Islet precursor cell (in vitro differentiated cells): ENCODE results near the gene OTULINL.
A peak's percentile ranks its signal among the peaks of the same experiment; 100 is the strongest.

Experiments
- DNase-seq: peaks from one replicate; pipeline ENCODE4 v3.0.0-alpha.2; 2018

Gene OTULINL

GRCh38 chr5:14577971-14578370 lies 3.6 kb upstream of the OTULINL start:
- DNase-seq = no peak

DNA sequence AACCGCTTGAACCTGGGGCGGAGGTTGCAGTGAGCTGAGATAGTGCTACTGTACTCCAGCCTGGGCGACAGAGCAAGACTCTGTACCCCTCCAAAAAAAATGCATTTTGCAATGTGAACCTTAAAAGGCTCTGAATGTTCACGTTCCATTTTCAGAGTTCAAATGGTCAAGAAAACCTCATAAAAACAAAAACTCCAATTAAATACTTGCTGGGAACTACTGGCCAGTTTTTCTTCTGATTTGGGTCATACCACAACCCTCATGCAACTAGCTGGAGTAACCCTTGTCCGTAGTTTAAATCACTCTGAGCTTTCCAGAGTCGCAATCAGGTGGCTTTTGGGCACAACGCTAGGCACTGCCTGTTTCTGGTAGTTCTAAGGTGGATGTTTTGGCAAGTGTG lies 2.3 kb upstream of the OTULINL start:
- DNase-seq = no peak

DNA sequence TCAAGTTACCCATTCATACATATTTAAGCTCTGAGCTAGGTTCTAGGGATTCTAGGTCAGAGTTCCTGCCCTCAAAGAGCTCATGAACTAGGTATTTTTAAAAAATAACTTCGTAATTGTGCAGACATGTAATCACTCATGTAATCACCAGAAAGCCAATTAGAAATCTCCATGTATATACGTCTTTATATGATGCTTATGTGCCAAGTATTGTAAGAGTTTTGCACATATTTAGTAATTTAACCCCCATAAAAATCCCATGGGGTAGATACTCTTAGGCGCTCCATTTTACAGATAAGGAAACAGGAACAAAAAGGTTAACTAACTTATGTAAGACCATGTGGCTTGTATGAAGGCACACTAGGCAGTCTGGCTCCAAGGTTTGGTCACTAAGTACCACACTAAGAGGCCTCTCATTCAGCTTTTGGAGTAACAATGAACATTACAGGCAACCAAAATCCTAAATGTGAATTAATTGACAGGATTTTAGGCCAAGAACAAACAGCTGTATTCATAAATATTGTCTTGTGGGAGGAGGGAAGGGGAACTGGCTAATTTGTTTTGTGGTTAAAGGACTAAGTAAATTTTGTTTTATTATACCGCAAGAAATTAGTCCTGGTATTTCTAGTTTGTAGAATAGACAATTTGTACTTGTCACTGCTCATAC lies 1.7 kb upstream of the OTULINL start:
- no peak for DNase-seq

- DNase-seq = no peak
Measured at GRCh38 chr5:14580398-14581034, 1.1 kb upstream of the OTULINL start.

GRCh38 chr5:14581891-14582796 lies 552 bp downstream of the OTULINL start:
- peak; percentile 85 for DNase-seq

GRCh38 chr5:14582797-14583137 lies 1.2 kb downstream of the OTULINL start:
- DNase-seq = no peak

GRCh38 chr5:14584848-14585247 lies 3.3 kb downstream of the OTULINL start:
- DNase-seq = no peak

DNA sequence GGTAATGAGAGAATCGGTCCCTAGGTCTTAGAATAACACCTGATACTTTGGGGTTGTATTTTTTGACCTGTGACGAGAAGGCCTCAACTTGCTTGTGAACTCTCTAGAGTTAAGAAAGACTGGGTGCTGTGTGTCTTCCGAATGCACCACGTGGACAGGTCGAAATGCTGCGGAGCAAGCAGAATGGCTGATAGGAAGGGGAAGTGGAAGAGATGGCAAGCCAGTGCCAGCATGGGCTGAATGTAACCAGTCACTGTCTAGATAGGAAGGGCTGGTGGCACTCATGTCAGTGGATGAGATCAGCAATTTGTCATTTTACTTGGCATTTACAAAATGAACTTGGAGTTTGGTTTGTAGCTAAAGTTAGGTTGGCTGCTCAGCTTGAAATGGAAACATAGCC lies 5.6 kb downstream of the OTULINL start:
- no peak for DNase-seq

- no peak for DNase-seq
Measured at GRCh38 chr5:14588145-14588544, 6.6 kb downstream of the OTULINL start.

DNA sequence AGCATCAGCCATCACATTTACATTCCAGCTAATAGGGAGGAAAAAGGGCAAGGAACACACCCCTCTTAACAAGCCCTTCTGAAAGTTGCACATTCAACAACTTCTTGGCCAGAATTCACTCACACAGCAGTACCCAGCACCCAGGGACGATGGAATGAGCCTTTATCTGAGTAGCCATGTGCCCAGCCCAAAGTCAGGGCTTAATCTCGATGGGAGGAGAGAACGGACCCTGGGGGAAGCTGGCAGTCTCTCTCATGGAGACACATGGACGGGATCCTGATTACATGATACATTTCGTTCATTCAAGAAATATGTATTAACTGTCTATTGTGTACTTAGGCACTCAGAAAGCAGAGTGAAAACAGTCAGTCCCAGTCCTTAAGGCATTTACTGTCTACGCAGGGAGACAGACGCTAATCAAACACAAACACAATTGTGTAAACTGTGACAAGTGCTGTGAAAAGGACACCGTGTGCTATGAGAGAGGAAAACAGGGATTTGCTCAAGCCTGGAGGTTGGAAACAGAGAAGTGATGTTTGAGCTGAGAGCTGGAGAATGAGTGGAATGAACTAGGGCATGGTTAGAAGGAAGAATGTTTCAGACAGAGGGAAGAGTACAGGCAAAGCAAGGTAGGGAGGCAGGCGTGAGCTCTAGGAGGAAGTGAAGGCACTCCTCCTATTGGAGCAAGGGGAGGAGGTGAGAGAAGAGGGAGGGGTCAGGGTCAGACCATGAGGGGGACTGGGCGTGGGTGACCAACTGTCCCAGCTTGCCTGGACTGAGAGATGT lies 7.4 kb downstream of the OTULINL start:
- no peak for DNase-seq

DNA sequence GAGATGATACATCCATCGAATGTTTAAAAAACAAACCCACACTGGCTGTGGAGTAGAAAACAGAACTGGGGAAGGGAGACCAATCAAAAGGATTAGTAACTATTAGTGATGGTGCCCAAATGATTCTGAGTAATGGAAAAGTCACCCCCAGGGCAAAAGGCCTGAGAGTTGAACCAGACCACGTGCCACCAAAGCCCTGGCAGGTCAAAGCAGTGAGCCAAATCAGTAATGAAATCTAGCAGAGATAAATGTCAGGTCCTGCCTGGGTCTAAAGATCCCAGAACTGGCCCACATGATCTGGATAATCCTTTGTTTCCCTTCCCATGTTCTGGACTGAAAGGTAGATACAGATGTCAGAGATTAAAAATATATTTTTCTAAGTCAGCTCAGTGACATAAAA lies 9.4 kb downstream of the OTULINL start:
- DNase-seq = no peak

DNA sequence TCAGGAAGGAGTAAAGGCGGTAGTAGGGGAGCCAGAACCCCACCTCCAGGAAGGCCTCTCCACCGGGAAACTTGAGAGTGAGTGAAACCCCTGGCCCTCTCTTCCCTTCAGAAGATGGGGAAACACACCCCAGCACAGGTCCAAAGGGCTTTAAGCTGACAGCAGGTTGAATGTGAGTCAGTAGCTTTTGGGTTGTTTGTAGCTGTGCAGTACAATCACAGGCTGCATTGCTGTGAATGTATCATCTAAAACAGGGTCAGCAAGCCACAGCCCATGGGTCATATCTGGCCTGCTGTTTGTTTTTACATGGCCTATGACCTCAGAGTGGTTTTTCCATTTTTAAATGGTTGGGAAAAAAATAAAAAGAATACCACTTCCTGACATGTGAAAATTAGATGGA lies 10.0 kb downstream of the OTULINL start:
- DNase-seq = no peak

GRCh38 chr5:14593326-14594021 lies 11.9 kb downstream of the OTULINL start:
- no peak for DNase-seq

DNA sequence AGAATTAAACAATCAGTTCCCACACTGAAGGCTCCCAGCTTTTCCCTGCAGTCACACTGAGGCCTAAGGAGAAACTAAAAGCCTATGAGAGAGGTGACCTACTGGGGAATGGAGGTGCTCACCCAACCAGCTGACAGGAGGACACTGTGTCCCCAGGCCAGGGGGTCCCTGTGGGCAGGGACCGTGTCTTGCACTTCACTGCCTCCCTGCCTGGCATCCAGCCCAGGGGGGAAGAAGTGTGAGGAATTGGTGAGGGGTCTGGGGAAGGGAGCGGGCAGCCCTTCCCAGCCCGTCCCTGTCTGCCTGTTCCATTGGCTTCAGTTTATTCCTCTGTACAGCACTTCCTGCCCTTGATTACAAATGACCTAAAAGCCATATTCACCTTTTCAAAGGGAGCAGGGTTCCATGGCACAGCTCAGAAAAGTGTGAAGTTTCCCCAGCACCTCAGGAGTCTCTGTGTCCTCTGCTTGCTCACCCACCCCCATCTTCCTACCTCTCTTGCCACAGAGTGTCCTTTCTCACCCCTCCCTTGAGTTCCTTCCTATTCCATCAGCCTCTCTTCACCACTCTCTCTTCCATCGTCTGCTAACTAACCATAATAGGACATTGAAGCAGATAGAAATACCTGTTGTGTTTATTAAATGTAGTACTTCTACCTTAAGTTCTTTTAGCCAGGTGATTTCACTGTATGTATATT lies 12.9 kb downstream of the OTULINL start:
- no peak for DNase-seq

- no peak for DNase-seq
Measured at GRCh38 chr5:14595189-14595588, 13.6 kb downstream of the OTULINL start.

DNA sequence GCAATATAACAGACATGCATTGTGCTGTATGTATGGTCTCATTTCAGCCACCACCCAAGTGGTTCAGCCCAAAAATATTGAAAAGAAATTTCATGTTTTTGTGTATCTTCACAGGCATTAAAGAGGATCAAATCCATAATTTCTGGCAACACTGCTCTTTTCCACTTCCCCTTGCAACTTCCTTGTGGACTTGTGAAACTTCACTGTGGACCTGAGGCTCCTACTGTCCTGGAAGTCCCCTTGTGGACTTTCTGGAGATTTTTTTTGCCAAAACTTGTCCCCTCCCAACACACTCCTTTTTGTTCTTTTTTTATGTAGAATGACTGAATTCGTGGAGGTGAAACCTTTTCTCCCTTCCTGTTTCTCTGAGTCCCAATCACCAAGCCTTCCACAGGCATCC lies 14.3 kb downstream of the OTULINL start:
- DNase-seq = no peak

DNA sequence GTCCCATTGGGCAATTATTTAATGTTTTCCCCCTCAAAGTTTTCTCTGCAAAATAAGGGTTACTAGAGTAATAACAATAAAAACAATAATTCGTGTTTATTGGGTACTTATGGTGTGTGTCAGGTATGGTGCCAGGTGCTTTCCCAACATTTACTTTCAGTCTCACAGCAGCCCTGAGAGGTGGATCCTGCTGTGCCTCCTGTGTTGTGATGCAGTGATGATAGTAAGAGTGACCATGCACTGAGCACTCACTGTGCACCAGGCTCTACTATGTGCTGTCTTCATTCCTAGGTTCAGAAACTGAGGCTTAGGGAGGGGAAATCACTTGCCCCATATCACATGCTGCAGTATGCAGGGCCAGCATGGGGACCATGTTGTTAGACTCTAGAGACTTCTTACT lies 15.5 kb downstream of the OTULINL start:
- DNase-seq = no peak

- no peak for DNase-seq
Measured at GRCh38 chr5:14598225-14598624, 16.6 kb downstream of the OTULINL start.

DNA sequence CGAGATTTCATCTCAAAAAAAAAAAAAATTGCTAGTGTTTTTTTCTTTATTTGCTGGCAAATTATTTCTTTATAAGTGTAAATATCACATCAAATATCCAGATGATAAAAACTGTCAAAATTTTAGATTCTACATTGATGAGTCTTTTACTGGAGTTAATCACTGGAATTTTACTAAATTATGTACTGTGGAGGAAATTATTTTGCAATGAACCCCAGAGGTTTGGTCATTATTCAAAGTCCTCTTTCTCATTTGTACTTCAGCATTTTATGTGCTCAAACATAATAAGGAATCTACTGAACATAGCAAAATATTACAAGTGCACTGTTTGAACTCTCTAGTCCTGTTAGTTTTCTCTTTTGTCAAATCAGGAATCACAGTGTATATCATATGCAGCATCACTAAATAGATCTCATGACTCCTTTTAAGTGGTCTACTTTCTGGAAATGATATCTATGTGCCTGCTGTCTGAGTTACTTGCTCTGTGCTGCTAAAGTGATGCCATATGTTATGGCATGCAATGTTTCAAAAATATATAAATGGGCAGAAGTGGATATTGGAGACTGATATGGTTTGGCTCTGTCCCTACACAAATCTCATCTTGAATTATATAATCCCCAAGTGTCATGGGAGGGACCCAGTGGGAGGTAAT lies 18.0 kb downstream of the OTULINL start:
- no peak for DNase-seq

- DNase-seq = no peak
Measured at GRCh38 chr5:14600846-14601245, 19.3 kb downstream of the OTULINL start.

- no peak for DNase-seq
Measured at GRCh38 chr5:14603141-14603540, 21.5 kb downstream of the OTULINL start.
